ENCODE data around the gene C16orf95.

Gene C16orf95

GRCh38 chr16:87331241-87331801 lies 14.1 kb upstream of the C16orf95 start:
- DNase-seq: no peak

DNA sequence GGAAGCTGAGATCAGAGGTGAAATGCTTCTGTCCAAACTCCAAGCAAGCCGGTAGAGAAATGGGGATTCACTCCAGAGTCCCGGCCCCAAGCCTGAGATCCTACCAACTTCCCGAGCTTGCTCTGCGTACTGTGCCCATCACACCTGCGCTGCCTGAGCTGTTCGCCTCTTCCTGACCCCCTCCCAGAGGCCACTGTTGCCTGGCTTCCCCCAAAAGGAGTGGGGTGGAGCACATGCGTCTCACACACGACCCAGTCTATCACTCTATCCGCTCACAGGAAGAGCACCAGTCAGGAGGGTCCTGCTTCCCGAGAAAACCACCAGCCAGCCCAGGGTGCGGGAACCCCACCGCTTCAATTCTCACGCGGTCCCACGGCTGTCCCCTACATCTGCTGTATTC lies 13.5 kb upstream of the C16orf95 start:
- DNase-seq: no peak

DNA sequence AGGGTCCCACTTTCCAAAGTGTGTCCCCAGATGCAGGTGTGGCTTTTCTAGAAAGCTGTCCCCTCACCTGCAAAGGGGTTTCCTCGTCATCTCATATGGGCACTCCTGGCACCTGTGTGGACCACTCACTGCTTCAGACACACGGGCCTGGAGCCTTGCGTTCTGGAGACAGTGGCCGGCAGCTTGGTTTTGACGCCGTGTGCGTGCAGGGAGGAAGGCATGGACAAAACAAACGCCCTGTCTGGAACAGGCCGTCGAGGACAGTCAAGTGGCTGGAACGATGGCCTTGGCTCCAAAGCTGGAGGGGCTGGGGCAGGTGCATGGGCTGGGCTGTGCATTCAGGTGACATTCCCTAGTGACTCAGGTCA lies 13.0 kb upstream of the C16orf95 start:
- no peak for DNase-seq

DNA sequence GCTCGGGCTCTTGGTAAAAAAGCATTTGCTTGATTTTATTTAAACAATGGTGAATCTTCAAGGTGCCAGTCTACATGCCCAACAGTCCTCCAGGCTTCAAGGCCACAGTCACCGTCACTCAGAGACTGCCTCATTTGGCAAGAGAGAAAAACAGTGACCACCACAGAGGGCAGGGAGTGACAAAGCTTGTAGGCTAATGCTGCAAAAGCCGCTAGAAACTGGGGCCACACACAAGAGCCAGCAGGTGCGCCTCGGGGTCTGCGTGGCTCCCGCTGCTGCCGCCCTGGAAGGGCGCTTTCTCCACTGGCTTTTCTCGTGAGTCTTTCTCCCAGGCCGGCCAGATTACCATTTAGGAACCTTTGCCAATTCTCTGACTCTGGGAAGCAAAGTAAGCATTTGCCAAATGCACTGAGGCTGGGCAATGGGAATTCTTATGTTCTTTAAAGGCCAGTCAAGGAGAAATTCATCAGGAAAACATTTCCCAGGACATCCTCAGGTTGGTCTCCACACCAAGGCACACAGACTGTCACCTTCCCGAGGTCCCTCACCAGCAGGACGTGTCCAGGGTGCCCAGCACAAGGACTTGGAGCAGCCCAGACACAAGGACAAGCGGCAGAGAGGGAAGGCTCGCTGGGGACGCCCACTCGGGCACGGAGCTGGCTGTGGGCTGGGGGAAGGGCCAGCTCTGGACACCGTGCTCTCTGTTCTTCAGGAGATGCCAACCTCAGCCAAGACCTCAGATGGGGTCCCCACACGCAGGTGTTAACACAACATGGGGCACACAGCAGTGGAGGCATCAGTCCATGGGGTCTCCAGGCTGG lies 12.5 kb upstream of the C16orf95 start:
- DNase-seq: no peak

GRCh38 chr16:87328846-87329245 lies 11.7 kb upstream of the C16orf95 start:
- no peak for DNase-seq

GRCh38 chr16:87327798-87328495 lies 10.8 kb upstream of the C16orf95 start:
- no peak for DNase-seq

- DNase-seq: no peak
Observed at GRCh38 chr16:87326151-87326571, 9.0 kb upstream of the C16orf95 start.

DNA sequence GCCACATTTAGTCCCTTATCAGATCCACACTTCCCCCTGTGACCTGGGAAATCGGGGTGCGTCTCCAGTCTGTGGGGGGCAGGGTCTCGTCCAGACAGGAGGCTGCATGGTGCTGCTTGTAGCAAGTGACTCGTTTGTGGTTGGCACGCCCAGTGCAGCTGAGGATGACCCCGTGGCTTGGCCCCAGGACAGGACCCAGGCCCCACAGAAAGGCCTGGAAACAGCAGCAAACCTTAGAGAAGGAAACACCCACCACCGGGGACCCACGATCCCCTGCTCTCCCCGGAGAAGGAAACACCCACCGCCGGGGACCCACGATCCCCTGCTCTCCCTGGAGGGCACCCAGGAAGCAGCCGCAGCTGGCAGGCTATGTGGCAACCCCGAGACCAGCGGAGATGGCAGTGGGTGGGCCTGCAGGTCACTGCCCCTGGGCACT lies 8.2 kb upstream of the C16orf95 start:
- DNase-seq: no peak

DNA sequence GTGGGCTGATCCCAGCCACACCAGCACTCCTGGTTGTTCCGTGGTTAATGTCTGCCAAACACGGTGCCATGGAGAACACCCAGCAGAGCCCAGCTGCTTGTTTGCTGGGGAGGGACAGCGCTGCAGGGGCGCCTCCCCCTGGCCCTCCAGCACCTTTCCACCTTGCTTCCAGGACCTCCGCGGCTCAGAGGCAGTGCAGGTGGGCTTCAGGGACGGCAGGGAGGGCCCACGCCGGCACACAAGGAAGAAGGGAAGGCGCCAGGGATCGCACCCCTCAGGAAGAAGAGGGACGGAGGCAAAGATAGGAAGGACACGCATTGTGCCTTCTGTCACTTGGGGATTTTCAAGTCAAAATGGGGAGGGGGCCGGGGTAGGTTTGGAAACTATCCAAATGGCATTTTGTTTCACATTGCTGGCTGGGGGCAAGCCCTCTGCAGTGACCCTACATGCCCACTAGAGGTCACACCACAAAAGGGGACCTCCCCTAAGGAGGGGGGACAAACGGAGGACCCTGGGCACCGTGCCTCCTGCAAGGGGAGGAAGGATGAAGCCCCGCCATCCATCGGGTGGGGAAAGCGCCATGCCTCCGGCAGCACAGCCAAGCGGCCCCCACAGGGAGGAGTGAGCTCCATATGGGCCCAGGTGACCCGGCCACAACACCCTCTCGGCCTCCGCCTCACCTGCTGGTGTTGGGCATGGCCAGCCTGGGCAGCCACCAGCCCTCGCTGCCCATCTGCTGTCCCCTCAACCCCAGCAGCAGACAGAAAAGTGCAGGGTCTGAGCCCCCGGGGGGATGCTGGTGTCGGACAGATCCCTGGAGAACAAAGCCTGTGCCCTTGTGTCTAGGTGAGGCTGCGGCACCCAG lies 7.5 kb upstream of the C16orf95 start:
- no peak for DNase-seq

DNA sequence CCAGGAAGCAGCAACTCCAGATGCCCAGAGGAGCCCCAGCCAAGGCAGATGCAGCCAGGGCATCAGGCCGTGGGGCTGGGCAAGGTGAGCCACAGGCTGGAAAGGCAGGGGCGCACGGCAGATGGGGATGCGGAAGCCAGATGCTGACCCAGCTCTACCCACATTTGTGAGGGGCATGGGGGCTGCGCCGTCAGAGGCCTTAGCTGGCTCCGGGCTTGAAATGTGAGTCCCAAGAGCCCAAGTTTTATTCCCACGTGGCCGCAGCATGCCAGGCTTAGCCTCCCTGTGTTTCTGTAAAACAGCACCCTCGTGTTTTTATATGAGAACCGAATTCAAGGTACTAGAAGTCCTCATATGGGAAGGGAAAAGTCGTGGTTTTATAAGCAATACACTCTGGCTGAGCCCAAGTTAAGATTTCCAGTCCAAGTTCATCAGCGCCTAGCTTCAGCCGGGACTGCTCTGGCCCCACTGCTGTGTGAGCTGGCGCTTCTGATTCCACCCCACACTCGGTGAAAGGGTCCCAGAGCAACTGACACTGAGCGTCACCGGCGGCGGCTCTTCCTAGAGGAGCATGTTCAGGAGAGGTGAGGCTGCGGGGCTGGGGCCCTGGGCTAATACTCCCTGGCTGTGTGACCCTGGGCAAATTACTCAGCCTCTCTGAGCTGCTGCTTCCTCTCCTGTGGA lies 6.7 kb upstream of the C16orf95 start:
- DNase-seq: no peak

DNA sequence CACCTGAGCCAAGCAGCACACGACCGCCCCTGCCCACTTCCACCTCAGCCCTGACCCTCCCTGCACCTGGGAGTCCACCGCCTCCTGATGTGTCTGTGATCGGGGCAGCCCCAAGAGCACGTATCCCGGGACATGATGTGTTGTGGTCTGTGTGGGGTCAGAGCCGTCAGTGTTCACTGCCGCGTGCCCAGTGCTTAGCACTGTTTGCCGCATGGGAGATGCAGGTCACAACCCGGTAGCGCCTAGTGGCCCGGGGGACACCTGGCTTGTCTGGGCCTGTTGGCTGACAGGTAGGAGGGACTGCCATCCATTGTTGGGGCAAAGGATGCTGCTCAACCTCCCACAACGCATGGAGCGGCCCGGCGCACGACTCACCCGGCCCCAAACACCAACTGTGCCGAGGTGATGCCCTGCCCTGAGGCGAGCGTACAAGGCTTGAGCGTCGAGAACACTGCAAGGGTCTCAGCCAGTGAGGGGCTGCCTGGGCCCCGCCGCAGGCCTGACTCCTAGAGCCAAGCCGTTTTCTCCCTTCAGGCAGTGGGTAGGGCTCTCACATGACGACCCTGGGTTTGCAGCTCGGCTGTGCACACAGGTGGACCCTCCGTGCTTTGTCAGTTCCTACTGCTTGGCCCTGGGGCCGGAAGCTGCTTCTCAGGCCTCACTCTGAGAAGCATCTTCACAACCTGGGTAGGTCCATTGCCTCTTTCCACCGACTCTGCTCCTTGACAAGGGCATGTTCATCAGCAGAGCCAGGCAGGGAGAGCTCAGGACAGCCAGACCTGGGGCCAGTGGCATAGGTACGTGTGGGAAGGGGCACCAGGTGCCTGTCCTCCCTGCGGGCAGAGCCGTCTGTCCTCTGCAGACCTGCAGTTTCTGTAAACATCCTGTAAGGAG lies 5.9 kb upstream of the C16orf95 start:
- DNase-seq: no peak

DNA sequence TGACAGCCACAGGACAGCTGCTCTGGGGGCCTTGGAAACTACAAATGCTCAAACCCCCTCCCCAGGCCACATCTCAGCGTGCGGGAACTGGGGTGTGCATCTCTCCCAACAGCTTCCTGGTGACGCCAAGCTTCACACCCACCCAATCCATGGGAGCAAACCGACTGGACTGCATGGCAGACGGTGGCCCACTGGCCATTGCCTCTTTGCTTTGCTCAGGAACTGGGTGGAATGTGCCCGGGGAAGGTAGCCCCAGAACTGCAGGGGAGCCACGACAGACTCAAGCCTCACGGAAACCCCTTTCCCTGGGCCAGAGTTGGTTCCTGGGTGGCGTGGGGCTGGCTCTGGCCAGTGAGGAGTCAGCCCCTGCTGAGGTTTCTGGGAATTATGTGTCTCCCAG lies 5.2 kb upstream of the C16orf95 start:
- no peak for DNase-seq

GRCh38 chr16:87321336-87322107 lies 4.3 kb upstream of the C16orf95 start:
- no peak for DNase-seq

- DNase-seq: no peak
Observed at GRCh38 chr16:87320510-87321227, 3.5 kb upstream of the C16orf95 start.

GRCh38 chr16:87319997-87320491 lies 2.9 kb upstream of the C16orf95 start:
- DNase-seq: no peak

DNA sequence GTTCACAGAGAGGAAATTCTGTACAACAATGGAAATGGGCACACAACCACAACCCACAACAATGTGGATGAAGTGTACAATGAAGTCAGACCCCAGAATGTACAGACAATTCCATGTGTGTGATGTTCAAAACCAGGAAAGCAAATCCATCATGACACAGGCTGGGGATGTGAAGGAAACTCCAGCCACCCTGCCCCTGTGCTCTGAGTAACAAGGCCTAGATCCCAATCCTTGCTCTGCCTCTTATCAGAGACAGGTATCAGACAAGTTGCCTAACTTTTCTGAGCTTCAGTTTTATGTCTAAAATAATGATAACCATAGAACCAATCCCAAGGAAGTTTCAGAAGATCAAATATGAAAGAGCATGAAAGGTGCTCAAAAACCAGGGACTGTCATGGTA lies 1.8 kb upstream of the C16orf95 start:
- DNase-seq: no peak

GRCh38 chr16:87317750-87318644 lies 805 bp upstream of the C16orf95 start:
- DNase-seq: no peak

- DNase-seq: no peak
Observed at GRCh38 chr16:87316450-87316922, 706 bp downstream of the C16orf95 start.
